Heart left ventricle (tissue), 16 donors: ENCODE data around the gene NFATC2. TPM values are rescaled to one million over a fixed set of nuclear protein-coding genes. Genes with fewer than 3 reads are reported as not detected.

Experiments used
- ATAC-seq, 4 donors: fragments of 200-7000 bp; cut with Tn5 transposase; one replicate each; pipeline ENCODE4 v1.9.1; 2020 to 2022; ENCODE audit warnings: moderate library complexity in 4 of 4, mild to moderate bottlenecking in 3 of 4, moderate number of reproducible peaks in 1 of 4
- DNase-seq, 5 donors: peaks; one replicate each; pipeline ENCODE4 v3.0.0-alpha.2; 2020
- H3K27ac ChIP-seq, 12 donors: fragments of 200-600 bp; sonication (generic) in 4 of 12; one replicate each; pipeline versions ENCODE4 v1.5.0 to v1.8.0; 2016 to 2022; ENCODE audit warnings: mild to moderate bottlenecking in 2 of 12
- H3K27me3 ChIP-seq, 9 donors: fragments of 200-600 bp; sonication (generic) in 2 of 9; one replicate each; pipeline versions ENCODE4 v1.5.1 to v1.8.0; 2016 to 2022; ENCODE audit warnings: mild to moderate bottlenecking in 3 of 9
- H3K36me3 ChIP-seq, 9 donors: fragments of 200-600 bp; sonication (generic) in 2 of 9; one replicate each; pipeline versions ENCODE4 v1.5.0 to v1.8.0; 2018 to 2022; ENCODE audit warnings: mild to moderate bottlenecking in 2 of 9
- H3K4me1 ChIP-seq, 12 donors: fragments of 200-600 bp; sonication (generic) in 4 of 12; one replicate each; pipeline versions ENCODE4 v1.5.0 to v1.8.0; 2016 to 2022; ENCODE audit warnings: mild to moderate bottlenecking in 3 of 12
- H3K4me3 ChIP-seq, 12 donors: fragments of 200-600 bp; sonication (generic) in 4 of 12; one replicate each; pipeline versions ENCODE4 v1.5.0 to v1.8.0; 2017 to 2022; ENCODE audit warnings: mild to moderate bottlenecking in 9 of 12, moderate library complexity in 4 of 12
- H3K9me3 ChIP-seq, 12 donors: fragments of 200-600 bp; sonication (generic) in 4 of 12; one replicate each; pipeline versions ENCODE4 v1.5.0 to v1.8.0; 2016 to 2022; ENCODE audit warnings: mild to moderate bottlenecking in 1 of 12
- POLR2A ChIP-seq, 2 donors: fragments of 450-650 bp; IDR thresholded peaks; one replicate each; pipeline ENCODE4 v1.6.1; 2017; ENCODE audit warnings: antibody characterized with exemption in 2 of 2, mild to moderate bottlenecking in 2 of 2, moderate library complexity in 2 of 2
- WGBS, 4 donors: extraction: QIAGEN DNeasy Blood & Tissue Kit in 2 of 4; methylation state at CpG; one replicate each; pipeline versions ENCODE4 v1.1.5 to v1.1.7; 2013 to 2018; 5-methylcytosine and 5-hydroxymethylcytosine counted together
- intact Hi-C, 10 donors: fragments of 100-400 bp; cut with DNase I; formaldehyde crosslinking; loops; one replicate each; pipeline versions ENCODE4 v1.11.1 to v1.14.2; 2022
- polyA plus RNA-seq, 2 donors: library from polyadenylated mRNA; stranded (reverse); fragments of 200-250 nt; gene quantifications; one replicate each; pipeline ENCODE4 v1.2.3, GENCODE V29; 2013
- total RNA-seq, 9 donors: library from RNA; depleted of rRNA in 2 of 9; stranded (reverse); fragments of >200 nt in 2 of 9; fragmentation: NEBNext Ultra II Directional in 3 of 9; extraction: Animal tissue kit (Norgen Biotek cat#: 25700) in 3 of 9; gene quantifications; one replicate each; pipeline versions ENCODE4 v1.1.0 to v1.2.4, GENCODE V29; 2016 to 2023
- TF ChIP-seq, protein P1 (sequence below), 12 donors: fragments of 200-600 bp; sonication (generic) in 4 of 12; IDR thresholded peaks; one replicate each; pipeline versions ENCODE4 v1.5.0 to v1.8.0; 2018 to 2022; ENCODE audit warnings: antibody characterized with exemption in 12 of 12, mild to moderate bottlenecking in 5 of 12
- donor health status: ischemic (EF 13 %, LVEDD 7.1; RV severe dilation, severe dysfunction).
- donor health status: healthy with polysubstance abuse.
- donor health status: DM: no; HTN: yes; CAD: no.
- donor health status: DM: no; HTN: no; CAD: no.
- donor health status: ischemic (EF 25% LVEDD 6.9; RV normal size, moderate dysfunction).
- donor health status: ischemic (EF 25% LVEDD 5.7; RV mildly dilated, moderate dysfunction).
- donor health status: healthy.
- donor health status: DM: yes; HTN: yes; CAD: no.
- donor health status: ischemic (EF 35%, LVEDD 5.7; RV mildly dilated, moderate dysfunction).
- donor health status: nonischemic (EF 11% LVEDD 7.7; RV severe dilation, severe dysfunction).
- donor health status: DM: yes; HTN: yes; CAD: no.
- donor health status: PGD.
- donor health status: ischemic (EF 29% LVEDD 5.4; RV normal size, mild dysfunction).
- donor health status: nonischemic (EF 23%, LVEDD 6.1; RV moderate dilation, normal function).

Gene NFATC2
- total and polyA plus RNA-seq, 11 donors: 0.76 to 7.6 (median 3.2) TPM

DNA sequence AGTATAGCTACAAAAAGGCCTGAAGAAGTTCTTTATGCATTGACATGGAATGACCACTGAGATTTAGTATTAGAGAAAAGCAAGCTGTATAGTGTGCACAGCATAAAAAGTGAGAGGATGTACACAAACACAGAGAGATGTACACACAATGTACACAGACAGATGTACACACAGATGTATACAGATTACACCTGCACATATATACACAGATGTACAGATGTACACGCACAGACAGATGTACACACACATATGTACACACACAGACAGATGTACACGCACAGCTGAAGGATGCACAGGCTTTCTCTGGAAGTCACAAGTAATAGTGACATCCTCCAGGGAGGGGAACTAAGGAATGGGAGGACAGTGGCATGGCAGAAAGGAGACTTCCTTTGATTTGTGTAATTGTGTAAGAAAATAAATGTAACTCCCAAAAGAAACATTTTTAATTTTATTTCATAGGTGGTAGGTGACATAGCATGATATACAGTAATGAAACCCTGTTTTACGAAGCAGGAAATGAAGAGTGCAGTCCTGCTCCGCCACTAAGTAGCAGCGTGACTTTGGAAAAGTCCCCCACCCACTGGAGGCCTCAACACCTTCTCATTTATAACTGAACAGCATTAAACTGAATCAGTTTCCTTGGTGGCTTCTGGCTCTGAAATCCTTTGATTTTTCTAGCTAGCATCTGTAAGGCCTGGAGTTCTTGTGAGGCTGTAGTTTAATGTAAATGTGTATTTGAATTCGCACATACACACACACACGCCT lies 14.1 kb downstream of the NFATC2 start:
- no peak for DNase-seq
- Histone ChIP-seq H3K4me3 (peak overlapping the region in 1 of 12 donors; percentile 7), H3K27ac (peak overlapping the region in 1 of 12 donors; percentile 58), H3K9me3 (no peaks in the 10 kb centered on the region), H3K36me3 (peaks cover 0 to 3% (median 0%) of the 10 kb centered on the region in 9 donors), H3K4me1 (peaks cover 0 to 78% (median 27%) of the 10 kb centered on the region in 12 donors), H3K27me3 (no peaks in the 10 kb centered on the region)
- intact Hi-C loops: no loop called here
- WGBS, 4 donors: 70 to 86% (median 83%) methylated on average over 7 of the region's 7 CpGs
- TF ChIP-seq, protein P1, sequence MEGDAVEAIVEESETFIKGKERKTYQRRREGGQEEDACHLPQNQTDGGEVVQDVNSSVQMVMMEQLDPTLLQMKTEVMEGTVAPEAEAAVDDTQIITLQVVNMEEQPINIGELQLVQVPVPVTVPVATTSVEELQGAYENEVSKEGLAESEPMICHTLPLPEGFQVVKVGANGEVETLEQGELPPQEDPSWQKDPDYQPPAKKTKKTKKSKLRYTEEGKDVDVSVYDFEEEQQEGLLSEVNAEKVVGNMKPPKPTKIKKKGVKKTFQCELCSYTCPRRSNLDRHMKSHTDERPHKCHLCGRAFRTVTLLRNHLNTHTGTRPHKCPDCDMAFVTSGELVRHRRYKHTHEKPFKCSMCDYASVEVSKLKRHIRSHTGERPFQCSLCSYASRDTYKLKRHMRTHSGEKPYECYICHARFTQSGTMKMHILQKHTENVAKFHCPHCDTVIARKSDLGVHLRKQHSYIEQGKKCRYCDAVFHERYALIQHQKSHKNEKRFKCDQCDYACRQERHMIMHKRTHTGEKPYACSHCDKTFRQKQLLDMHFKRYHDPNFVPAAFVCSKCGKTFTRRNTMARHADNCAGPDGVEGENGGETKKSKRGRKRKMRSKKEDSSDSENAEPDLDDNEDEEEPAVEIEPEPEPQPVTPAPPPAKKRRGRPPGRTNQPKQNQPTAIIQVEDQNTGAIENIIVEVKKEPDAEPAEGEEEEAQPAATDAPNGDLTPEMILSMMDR (IDR thresholded peaks at IDR 0.05): no peak
- TF ChIP-seq POLR2A (IDR thresholded peaks at IDR 0.05): no peak
- no peak for ATAC-seq

DNA sequence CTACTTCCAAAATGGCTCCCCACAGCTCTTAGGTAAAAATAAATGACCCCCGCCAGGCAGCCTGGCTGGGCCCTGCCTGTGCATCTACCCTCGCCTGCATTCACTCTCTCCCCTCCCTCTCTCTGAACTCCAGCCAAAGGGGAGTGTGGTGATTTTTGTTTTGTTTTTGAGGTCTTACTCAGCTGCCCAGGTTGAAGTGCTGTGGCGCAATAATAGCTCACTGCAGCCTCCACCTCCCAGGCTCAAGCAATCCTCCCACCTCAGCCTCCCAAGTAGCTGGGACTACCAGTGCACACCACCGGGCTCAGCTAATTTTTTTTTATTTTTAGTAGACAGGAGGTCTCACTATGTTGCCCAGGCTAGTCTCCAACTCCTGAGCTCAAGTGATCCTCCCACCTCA lies 15.8 kb downstream of the NFATC2 start:
- DNase-seq (no peak), ATAC-seq (no peak)
- 93 to 98% (median 96%) methylated on average over 4 of the region's 4 CpGs for WGBS, 4 donors
- no peak for TF ChIP-seq POLR2A (IDR thresholded peaks at IDR 0.05)
- TF ChIP-seq, protein P1 (IDR thresholded peaks at IDR 0.05): no peak
- H3K27ac ChIP-seq: peak overlapping the region in 2 of 12 donors; percentile 12 to 76
- H3K9me3 ChIP-seq: no peaks in the 10 kb centered on the region
- intact Hi-C loops: no loop called here
- H3K36me3 ChIP-seq: peaks cover 0 to 12% (median 0%) of the 10 kb centered on the region in 9 donors
- no peaks in the 10 kb centered on the region for H3K27me3 ChIP-seq
- peaks cover 0 to 63% (median 14%) of the 10 kb centered on the region in 12 donors for H3K4me1 ChIP-seq
- H3K4me3 ChIP-seq: no peak overlapping the region

DNA sequence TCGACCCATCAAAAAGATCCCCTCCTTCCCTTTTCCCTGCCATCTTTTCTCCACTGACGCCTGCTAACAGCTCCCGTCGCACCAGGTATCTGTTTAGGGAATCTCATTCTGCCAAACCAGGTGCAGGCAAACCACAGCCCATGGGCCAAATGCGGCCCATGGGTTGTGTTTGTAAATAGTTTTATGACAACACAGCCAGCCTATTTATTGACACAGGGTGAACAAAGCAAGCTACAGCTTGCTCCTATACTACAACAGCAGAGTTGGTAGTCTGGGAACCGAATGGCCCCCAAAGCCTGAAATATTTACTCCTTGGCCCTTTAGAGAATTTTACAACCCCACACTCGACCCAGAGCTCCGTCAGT lies 16.4 kb downstream of the NFATC2 start:
- peak overlapping the region in 1 of 12 donors; percentile 40 for H3K4me3 ChIP-seq
- WGBS, 4 donors: 65 to 73% (median 69%) methylated on average over 8 of the region's 8 CpGs
- no peaks in the 10 kb centered on the region for H3K9me3 ChIP-seq
- intact Hi-C loops: no loop called here
- H3K4me1 ChIP-seq: peaks cover 0 to 56% (median 14%) of the 10 kb centered on the region in 12 donors
- no peak for DNase-seq
- no peak for ATAC-seq
- H3K27ac ChIP-seq: peak overlapping the region in 3 of 12 donors; percentile 12 to 76 (median 13)
- no peaks in the 10 kb centered on the region for H3K27me3 ChIP-seq
- peaks cover 0 to 12% (median 0%) of the 10 kb centered on the region in 9 donors for H3K36me3 ChIP-seq
- TF ChIP-seq POLR2A (IDR thresholded peaks at IDR 0.05): no peak
- TF ChIP-seq, protein P1 (IDR thresholded peaks at IDR 0.05): no peak

DNA sequence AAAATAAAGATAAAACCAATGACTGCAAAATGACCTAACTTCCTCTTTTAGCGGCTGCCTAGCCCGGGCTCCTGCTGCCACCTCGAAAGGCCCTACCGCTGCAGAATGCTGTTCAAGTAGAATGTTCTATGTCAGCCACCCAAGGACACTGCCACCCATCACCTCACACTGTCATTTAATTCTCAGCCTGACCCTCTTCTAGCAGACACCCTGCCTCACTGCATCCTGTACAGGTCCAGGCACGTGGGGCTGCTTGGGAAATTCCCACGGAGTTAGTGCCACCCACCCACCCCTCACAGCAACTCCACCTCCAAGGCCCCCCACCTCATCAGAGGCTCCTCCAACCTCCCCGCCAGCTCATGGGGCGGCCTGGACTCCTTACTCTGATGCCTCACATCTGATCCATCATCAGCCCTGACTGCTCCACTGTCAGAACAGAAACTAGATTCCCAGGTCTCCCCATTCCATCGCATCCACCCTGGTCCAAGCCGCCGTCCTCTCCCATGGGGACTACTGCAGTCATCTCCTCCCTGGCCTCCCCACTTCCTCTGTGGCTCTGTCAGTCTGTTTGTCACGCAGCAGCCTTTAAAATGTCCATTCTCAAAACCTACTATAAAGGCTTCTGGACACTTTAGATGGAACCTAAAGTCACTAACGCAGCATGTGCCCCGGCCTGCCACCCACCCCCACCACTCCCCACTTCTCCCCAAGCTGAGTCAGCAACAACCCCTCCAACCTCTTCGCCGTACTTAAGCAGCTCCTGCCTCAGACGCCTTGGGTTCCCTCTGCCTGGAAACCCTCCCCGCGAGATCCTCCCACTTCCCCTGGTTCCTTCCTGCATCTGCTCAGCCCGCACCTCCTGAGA lies 17.0 kb downstream of the NFATC2 start:
- H3K4me3 ChIP-seq: peak overlapping the region in 5 of 12 donors; percentile 13 to 40 (median 20)
- DNase-seq (peak in 2 of 5 donors; percentile 39 to 53), ATAC-seq (peak; percentile 72 to 88 (median 82))
- no peaks in the 10 kb centered on the region for H3K27me3 ChIP-seq
- no peaks in the 10 kb centered on the region for H3K9me3 ChIP-seq
- H3K36me3 ChIP-seq: peaks cover 0 to 12% (median 0%) of the 10 kb centered on the region in 9 donors
- TF ChIP-seq POLR2A (IDR thresholded peaks at IDR 0.05): no peak
- TF ChIP-seq, protein P1 (IDR thresholded peaks at IDR 0.05): no peak
- intact Hi-C loops: no loop called here
- peak overlapping the region in 6 of 12 donors; percentile 17 to 76 (median 52) for H3K27ac ChIP-seq
- peaks cover 0 to 50% (median 14%) of the 10 kb centered on the region in 12 donors for H3K4me1 ChIP-seq
- WGBS, 4 donors: 51 to 57% (median 52%) methylated on average over 20 of the region's 20 CpGs
